Tongue (tissue), 2 donors: ENCODE data around the gene CRISP1. TPM values are rescaled to one million over a fixed set of nuclear protein-coding genes. Genes with fewer than 3 reads are reported as not detected.
"Not testable (repeated sequence)": the region's sequence is repeated elsewhere in the genome, so short reads cannot be mapped to it uniquely, and the experiment has no call there.

Experiments
- DNase-seq: peaks from one replicate; pipeline ENCODE4 v3.0.0-alpha.2; 2015
- total RNA-seq: library from RNA; depleted of rRNA; stranded (reverse); fragments of >200 nt; gene quantifications from one replicate; pipeline ENCODE4 v1.2.3, GENCODE V29; 2014

The CRISP1 gene
- total RNA-seq, 1 donor from 2014 or later, result not detected

DNA sequence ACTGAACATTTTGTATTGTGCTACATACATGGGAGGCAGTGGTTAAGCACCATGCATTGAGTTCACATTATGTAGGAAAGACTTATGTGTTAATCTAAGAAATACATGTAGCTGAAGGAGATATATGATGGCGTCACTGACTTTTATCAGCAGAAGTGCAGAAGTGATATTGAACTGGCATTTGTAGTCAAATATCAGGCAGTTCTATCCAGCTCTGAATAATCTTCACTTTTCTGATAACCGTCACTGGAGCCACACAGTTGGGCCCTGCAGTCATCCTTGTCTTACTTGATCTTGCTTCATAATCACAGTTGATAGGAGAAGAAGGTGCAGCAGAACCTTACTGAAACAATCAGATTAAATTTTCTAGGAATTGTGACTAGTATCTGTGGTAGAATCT lies 26.4 kb downstream of the CRISP1 start:
- no peak for DNase-seq

DNA sequence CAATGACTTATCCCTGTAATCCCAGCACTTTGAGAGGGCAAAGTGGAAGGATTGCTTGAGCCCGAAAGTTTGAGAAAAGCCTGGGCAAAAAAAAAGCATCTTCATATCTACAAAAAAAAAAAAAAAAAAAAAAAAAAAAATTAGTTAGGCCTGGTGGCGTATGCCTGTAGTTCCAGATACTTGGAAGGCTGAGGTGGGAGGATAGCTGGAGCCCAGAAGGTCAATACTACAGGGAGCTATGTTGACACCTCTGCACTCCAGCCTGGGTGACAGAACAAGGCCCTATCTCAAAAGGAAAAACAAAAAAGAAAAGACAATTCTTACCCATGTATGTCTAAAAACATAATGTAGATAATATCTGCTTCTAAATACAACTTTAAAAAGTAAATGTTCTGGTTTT lies 27.2 kb downstream of the CRISP1 start:
- no peak for DNase-seq

DNA sequence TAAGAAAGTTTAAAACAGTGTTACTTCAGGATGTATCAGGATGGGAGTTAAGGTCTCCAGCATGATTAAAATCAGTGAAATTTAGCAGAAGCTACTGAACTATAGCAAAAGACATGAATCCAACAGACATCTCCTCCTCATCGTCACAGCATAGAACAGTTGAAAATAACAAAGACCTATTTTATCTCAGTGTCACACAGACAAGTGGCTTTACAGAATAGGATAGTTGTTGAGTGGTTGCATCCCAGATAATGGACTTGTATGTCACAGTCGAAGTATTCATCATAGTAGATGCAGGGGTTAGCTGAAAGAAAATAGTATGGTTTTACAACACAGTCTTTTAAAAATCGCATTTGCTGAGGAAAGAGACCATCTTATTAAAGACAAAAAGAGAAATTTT lies 31.2 kb downstream of the CRISP1 start:
- DNase-seq, result no peak

DNA sequence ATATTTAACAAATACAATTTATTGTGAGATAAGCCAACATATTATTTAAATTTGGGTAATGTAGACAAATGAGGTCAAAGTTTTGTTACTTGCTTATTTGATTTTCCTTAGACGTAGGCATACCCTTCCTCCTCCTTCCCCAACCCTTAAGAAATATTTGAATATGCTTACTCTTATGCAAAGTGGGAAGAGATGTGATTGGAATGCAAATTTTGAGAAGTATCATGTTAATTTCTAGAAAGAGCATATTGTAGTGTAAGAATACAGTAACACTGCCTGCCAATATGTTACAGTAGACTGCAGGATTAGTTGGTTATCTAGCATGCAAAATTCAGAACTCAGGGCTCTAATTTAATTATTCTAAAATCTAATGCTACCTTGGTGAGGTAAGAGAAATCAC lies 32.9 kb downstream of the CRISP1 start:
- DNase-seq, result no peak

DNA sequence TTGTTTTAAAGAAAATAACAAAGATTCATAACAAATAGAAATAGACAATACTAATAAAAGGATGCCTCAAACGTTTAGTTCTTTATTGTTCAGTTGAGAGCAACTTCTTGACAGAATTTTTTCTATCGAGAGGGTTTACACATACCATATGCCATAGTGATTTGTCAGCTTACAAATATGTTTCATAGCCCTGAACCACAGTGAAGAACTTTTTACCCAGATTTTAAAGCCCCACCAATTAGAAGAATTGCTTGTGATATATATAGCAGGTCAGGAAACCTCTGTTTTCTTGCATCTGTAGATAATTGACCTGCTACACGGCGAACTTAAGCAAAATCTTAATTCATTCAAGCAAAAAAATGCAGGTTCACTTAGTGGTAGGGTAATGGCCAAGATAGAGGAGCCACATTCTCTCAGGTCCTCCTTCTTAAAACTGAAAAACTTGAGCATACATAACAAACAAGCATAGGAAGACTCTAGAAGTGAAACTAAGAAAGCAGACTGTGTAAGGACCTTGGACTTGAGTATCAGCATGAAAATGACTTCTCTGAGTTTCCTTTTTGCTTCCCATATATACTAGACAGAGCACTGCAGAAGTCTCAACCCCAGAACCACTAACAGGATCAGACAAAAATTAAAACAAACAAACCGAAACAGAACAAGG lies 39.5 kb downstream of the CRISP1 start:
- DNase-seq, result no peak

DNA sequence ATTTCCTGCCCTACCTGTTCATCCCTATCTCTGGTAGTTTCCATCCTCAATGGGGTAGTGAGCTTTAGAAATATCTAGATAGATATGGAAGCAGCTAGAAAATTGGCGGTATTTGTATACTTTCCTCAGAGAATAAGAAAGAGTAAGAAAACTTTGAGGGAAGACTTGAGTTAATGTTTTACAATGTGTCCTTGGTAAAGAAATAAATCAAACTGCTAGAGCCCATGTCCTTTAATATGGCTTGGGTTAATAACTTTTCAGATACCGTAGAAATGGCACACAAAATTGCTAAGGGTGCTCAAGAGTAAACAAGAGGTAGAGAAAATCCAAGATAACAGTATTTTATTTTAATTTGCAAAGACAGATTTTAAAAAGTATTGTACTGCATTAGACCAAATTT lies 51.2 kb downstream of the CRISP1 start:
- DNase-seq, result no peak

DNA sequence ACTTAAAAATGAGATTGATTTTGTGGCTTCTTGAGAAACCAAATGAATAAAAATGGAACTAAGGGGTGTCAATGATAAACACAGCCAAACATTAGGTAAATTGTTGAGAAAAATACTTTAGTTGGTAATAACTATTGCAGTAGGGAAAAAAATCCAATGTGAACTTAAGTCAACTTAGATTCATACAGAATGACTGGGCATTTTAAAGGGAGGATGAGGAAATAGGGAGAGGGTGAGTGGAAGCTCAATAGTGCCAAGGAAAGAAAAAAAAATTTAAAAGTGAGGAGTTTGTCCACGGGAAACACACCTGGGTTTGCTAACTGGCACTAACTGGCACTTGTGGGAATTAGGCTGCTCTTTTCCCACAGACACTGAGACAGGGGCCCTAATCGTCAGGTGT lies 53.1 kb downstream of the CRISP1 start:
- no peak for DNase-seq

DNA sequence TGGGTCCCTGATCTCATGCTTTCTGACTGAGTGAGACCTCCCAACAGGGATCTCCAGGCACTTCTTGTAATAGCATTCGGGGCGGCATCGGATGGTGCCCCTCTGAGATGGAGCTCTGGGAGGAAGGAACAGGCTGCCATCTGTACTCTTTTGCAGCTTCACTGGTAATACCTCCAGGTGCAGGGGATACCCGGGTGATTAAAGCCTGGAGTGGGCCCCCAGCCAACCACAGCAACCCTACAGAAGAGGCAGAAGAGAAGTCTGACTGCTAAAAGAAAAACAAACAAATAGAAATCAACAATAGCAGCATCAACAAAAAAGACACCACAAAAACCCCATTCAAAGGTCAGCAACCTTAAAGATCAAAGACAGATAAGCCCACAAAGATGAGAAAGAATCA lies 60.2 kb downstream of the CRISP1 start:
- DNase-seq, result no peak

DNA sequence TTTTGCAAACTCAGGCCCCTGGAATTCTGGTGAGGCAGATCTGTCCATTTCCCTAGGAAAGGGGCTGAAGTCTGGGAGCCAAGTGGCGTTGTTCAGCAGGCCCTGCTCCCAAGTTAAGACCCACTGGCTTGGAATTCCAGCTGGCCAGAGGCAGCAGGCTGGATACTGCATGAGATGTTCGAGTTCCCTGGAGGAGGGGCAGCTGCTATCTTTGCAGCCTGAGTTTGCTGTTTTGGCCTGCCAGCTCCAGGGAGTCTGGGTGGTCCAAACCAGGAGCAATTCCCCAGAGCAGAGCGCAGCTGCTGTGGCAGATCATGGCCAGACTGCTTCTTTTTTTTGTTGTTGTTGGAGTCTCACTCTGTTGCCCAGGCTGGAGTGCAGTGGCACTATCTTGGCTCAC lies 61.1 kb downstream of the CRISP1 start:
- DNase-seq, result no peak

DNA sequence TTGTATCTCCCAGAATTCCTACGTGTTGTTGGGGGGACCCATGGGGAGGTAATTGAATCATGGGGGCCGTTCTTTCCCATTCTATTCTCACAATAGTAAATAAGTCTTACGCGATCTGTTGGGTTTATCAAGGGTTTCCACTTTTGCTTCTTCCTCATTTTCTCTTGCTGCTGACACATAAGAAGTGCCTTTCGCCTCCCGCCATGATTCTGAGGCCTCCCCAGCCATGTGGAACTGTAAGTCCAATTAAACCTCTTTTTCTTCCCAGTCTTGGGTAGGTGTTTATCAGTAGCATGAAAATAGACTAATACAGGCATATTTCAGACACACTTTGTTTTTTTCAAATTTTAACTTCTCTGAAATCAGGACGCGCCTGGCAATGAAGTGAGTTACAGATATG lies 64.8 kb downstream of the CRISP1 start:
- DNase-seq, result no peak

DNA sequence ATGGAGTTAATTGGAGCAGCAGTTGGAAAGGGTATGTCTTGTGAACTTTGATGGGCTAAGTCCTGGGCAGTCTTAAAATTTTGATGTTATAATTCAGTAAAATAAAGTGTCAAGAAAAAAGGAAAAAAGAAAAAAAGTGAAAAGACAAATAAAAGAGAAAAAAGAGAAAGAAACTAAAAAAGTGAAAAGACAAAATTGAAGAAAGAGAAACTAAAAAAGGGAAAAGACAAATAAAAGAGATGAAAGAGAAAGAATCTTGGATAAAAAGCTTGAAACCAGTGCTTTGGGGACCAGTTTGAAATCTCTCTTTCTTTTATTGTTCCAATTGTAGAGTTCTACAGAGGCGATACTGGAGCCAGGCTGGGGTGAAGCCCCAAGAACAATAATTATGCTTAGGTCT lies 67.2 kb downstream of the CRISP1 start:
- DNase-seq, result no peak

DNA sequence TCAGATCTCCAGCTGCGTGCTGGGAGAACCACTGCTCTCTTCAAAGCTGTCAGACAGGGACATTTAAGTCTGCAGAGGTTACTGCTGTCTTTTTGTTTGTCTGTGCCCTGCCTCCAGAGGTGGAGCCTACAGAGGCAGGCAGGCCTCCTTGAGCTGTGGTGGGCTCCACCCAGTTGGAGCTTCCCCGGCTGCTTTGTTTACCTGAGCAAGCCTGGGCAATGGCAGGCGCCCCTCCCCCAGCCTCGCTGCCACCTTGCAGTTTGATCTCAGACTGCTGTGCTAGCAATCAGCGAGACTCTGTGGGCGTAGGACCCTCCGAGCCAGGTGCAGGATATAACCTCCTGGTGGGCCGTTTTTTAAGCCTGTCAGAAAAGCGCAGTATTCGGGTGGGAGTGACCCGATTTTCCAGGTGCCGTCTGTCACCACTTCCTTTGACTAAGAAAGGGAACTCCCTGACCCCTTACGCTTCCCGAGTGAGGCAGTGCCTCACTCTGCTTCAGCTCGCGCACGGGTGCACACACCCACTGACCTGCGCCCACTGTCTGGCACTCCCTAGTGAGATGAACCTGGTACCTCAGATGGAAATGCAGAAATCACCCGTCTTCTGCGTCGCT lies 69.4 kb downstream of the CRISP1 start:
- DNase-seq, result not testable (repeated sequence)

DNA sequence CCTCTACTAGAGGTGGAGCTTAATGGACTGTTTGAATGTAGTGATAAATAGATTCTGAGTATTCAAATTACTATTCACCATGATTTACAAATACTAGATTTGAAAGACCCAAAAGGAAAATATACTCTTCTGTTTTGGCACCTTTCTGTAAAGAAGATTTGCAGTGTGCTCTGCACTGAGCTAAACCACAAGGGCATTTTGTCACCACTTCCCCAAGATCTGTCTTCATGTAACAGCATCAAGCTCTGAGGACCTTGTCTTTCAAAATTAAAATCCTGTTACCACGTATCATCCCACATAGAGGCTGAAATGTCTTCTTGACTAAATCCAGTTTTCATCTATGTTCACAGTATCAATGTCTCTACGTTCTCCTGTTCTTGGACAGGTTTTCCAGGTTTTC lies 76.0 kb downstream of the CRISP1 start:
- no peak for DNase-seq

DNA sequence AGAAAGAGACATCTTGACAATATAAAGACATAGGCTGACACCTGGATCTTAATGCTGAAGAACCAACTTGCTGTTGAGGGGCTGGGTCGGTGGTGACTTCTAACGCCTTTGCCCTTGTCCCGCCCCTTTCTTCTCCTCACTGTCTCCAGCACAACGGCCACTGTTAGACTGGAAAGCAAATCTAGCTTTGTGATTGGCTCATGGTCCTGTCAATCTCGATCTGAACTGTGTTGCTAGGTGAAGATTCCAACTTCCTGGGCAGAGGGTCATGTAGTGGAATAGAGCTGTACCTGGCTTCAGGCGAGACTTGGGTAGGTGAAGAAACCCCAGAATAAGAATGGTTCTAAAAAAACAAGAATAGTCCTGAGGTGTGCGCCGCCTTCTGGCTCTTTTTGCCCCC lies 79.2 kb downstream of the CRISP1 start, which contains the start of gene PGK2:
PGK2 (minus strand) TSS at position 110 of the 400 bp plus-strand sequence; CDS start at position 12, 98 bp downstream.
- DNase-seq, result no peak

DNA sequence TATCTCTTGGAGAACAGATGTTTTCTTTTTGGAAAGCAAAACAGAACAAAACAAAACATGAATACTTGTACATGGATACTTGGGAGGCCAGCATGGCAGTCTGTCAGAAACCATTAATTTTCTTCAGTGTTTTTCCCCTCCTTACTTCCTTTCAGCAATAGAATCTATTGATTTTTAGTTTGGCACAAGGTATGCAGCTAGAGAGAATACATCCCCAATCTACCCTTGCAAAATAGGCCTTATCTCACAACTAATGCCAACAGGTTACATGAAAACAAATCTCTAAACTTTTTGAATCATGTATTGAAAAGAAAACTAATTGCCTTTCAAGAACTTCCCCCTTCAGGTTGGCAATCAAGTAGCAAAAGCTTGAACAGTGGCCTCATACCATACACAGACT lies 82.1 kb downstream of the CRISP1 start:
- no peak for DNase-seq

Other genes starting within 250 kb of the CRISP1 start
- 3.0 TPM for gene RHAG, start 229.7 kb downstream of the CRISP1 start, total RNA-seq
- gene CRISP2, start 153.0 kb downstream of the CRISP1 start, total RNA-seq, result not detected
- gene CRISP3, start 122.1 kb downstream of the CRISP1 start, total RNA-seq, result 100 TPM
- not detected for gene PGK2, start 79.2 kb downstream of the CRISP1 start, total RNA-seq
- not detected for gene DEFB114, start 97.6 kb upstream of the CRISP1 start, total RNA-seq
- not detected for gene DEFB113, start 103.1 kb upstream of the CRISP1 start, total RNA-seq
- gene DEFB110, start 155.5 kb upstream of the CRISP1 start, total RNA-seq, result not detected
- gene DEFB112, start 183.4 kb upstream of the CRISP1 start, total RNA-seq, result not detected